K562 (cell line): ENCODE measurements around the gene KIF17. TPM values are rescaled to one million over a fixed set of nuclear protein-coding genes. Genes with fewer than 3 reads are reported as not detected.

Source experiments
- ATAC-seq: fragments of 200-7000 bp; cut with Tn5 transposase; 3 replicates; pipeline ENCODE4 v1.9.1; 2020; ENCODE audit warnings: moderate library complexity
- BruUV-seq: library from RNA; stranded (reverse); fragments of 400-500 nt; replicated peaks from 2 replicates; lab custom pipeline; 2021; lab: Mats Ljungman, UMichigan
- CTCF ChIA-PET: fragments of 300-600 bp; formaldehyde crosslinking; extraction: SDS; loops from one replicate; lab custom pipeline; 2021; ENCODE audit warnings: low intra/inter-chr PET ratio; lab: Yijun Ruan, JAX
- POLR2A ChIA-PET: fragments of 300-600, 350-650 bp; sonication (Branson Sonifier 250); formaldehyde crosslinking; extraction: SDS; loops from one replicate; lab custom pipeline; 2021; ENCODE audit warnings: antibody characterized with exemption, inconsistent platforms; lab: Yijun Ruan, JAX
- DNase-seq, 4 experiments: peaks; one replicate each; pipeline versions ENCODE4 v3.0.0 to v3.0.0-alpha.2; 2011 to 2018; ENCODE audit warnings: low spot score in 3 of 4, mixed read lengths in 3 of 4; ENCODE audit errors: extremely low read depth in 1 of 4
- FAIRE-seq: peaks from 2 replicates; lab custom pipeline; 2011; peaks lifted over from hg19 to GRCh38; lab: Jason Lieb, UNC
- H2AFZ ChIP-seq: 2 replicates; pipeline ENCODE4 v1.6.0; 2011; ENCODE audit warnings: low read depth, low read length, control low read depth, inconsistent platforms
- H3K27ac ChIP-seq: fragments of 200-600 bp; 3 replicates; pipeline ENCODE4 v1.8.0; 2011; ENCODE audit warnings: low read depth, mild to moderate bottlenecking, control low read depth, inconsistent platforms, low read length, moderate library complexity, mixed read lengths; ENCODE audit errors: extremely low read depth
- H3K27me3 ChIP-seq, 2 experiments: fragments of 300-600 bp in 1 of 2; 2 replicates in 1 of 2; 3 replicates in 1 of 2; pipeline versions ENCODE4 v1.6.0 to v1.8.0; 2011; ENCODE audit warnings: inconsistent platforms in 2 of 2, low read length in 2 of 2, mild to moderate bottlenecking in 1 of 2, mixed read lengths in 1 of 2, moderate library complexity in 1 of 2; ENCODE audit not compliant: control insufficient read depth in 2 of 2, insufficient read depth in 2 of 2
- H3K36me3 ChIP-seq: fragments of 300-600 bp; 3 replicates; pipeline ENCODE4 v1.8.0; 2011; ENCODE audit warnings: mild to moderate bottlenecking, low read length, inconsistent platforms; ENCODE audit not compliant: control insufficient read depth, insufficient read depth
- H3K4me1 ChIP-seq, 2 experiments: fragments of 200-600 bp in 1 of 2; replicated peaks in 1 of 2; 2 replicates in 1 of 2; 3 replicates in 1 of 2; pipeline versions ENCODE4 v1.5.1 to v1.8.0; 2011; ENCODE audit warnings: inconsistent platforms in 2 of 2, low read length in 2 of 2, mild to moderate bottlenecking in 1 of 2, mixed read lengths in 1 of 2, moderate library complexity in 1 of 2; ENCODE audit not compliant: control insufficient read depth in 2 of 2, insufficient read depth in 2 of 2
- H3K4me2 ChIP-seq: 2 replicates; pipeline ENCODE4 v1.6.1; 2011; ENCODE audit warnings: low read length, control low read depth, inconsistent platforms, mixed read lengths; ENCODE audit not compliant: insufficient read depth
- H3K4me3 ChIP-seq: fragments of 200-600 bp; sonication (generic), shearing (Covaris generic); 2 replicates; pipeline ENCODE4 v1.5.1; 2016; ENCODE audit warnings: control low read depth, inconsistent platforms
- H3K79me2 ChIP-seq: fragments of 200-600 bp; 3 replicates; pipeline ENCODE4 v1.8.0; 2011; ENCODE audit warnings: low read length, inconsistent platforms; ENCODE audit not compliant: control insufficient read depth, insufficient read depth
- H3K9ac ChIP-seq, 2 experiments: 2 replicates each; pipeline versions ENCODE4 v1.6.0 to v1.6.1; 2011; ENCODE audit warnings: low read depth in 2 of 2, low read length in 2 of 2, control low read depth in 1 of 2, inconsistent platforms in 1 of 2, mild to moderate bottlenecking in 1 of 2, mixed read lengths in 1 of 2; ENCODE audit not compliant: insufficient read depth in 1 of 2
- H3K9me1 ChIP-seq: one replicate; pipeline ENCODE4 v1.6.0; 2011; ENCODE audit warnings: inconsistent platforms, mild to moderate bottlenecking, low read length, moderate library complexity; ENCODE audit not compliant: control insufficient read depth, insufficient read depth
- H3K9me3 ChIP-seq: replicated peaks from 2 replicates; pipeline ENCODE4 v1.5.1; 2011; ENCODE audit warnings: low read depth, low read length, inconsistent platforms; ENCODE audit not compliant: control insufficient read depth, insufficient read depth
- H4K20me1 ChIP-seq: replicated peaks from 2 replicates; pipeline ENCODE4 v1.6.1; 2011; ENCODE audit warnings: low read length, inconsistent platforms, mixed read lengths; ENCODE audit not compliant: control insufficient read depth, insufficient read depth
- BHLHE40 ChIP-seq: IDR thresholded peaks from 2 replicates; pipeline ENCODE4 v1.6.1; 2011; ENCODE audit warnings: low read length, improper control_type of control experiment
- CHAMP1 ChIP-seq: fragments of 450-650 bp; IDR thresholded peaks from 2 replicates; pipeline ENCODE4 v1.6.1; 2016; ENCODE audit warnings: mild to moderate bottlenecking
- KAT2B ChIP-seq: IDR thresholded peaks from one replicate; pipeline ENCODE4 v1.6.1; 2012; ENCODE audit warnings: low read depth, mild to moderate bottlenecking, control low read depth, inconsistent platforms, low read length, moderate library complexity
- KLF13 ChIP-seq: fragments of 450-650 bp; IDR thresholded peaks from 2 replicates; pipeline ENCODE4 v1.6.1; 2016; ENCODE audit warnings: missing genetic modification characterization, low read depth, mild to moderate bottlenecking, missing compliant biosample characterization, moderate library complexity, borderline replicate concordance
- POLR2G ChIP-seq: fragments of 200-400 bp; formaldehyde crosslinking; IDR thresholded peaks from 2 replicates; pipeline ENCODE4 v1.6.1; 2017; ENCODE audit warnings: low read depth, mild to moderate bottlenecking, antibody characterized with exemption, low read length, moderate library complexity
- RHOXF2B ChIP-seq: fragments of 250-450 bp; sonication (Bioruptor Pico); conservative IDR thresholded peaks from 2 replicates; pipeline ENCODE4 v1.5.1; 2021
- TBP ChIP-seq: optimal IDR thresholded peaks from 2 replicates; pipeline ENCODE3; 2011; ENCODE audit warnings: low read depth, low read length, improper control_type of control experiment
- ZNF561 ChIP-seq: fragments of 450-650 bp; formaldehyde crosslinking; conservative IDR thresholded peaks from 2 replicates; pipeline ENCODE4 v1.4.0; 2020; ENCODE audit warnings: mild to moderate bottlenecking, moderate library complexity
- whole genome bisulfite sequencing: fragments of 100-300 bp; shearing (Covaris generic); methylation state at CpG from one replicate; pipeline ENCODE4 v1.1.6; 2016; ENCODE audit warnings: low coverage, mixed read lengths; ENCODE audit not compliant: insufficient coverage; ENCODE audit errors: missing lambda C conversion rate; 5-methylcytosine and 5-hydroxymethylcytosine counted together
- in situ Hi-C: fragments of 300-500 bp; cut with MboI; formaldehyde crosslinking; loops from 4 replicates; pipeline ENCODE4 v1.15.0; 2018; ENCODE audit warnings: inconsistent platforms, mixed read lengths
- intact Hi-C: fragments of 100-400 bp; cut with micrococcal nuclease; formaldehyde crosslinking; loops from 2 replicates; pipeline ENCODE4 v1.14.2; 2022
- polyA plus RNA-seq, 8 experiments: library from polyadenylated mRNA; depleted of rRNA in 4 of 8; stranded (reverse) in 5 of 8; unstranded in 3 of 8; fragments of >200 nt; fragmentation: Nextera tagmentation in 2 of 8; fragmentation: Illumina TruSeq in 1 of 8; extraction: Ambion mirVana in 2 of 8; extraction: Trizol in 1 of 8; gene quantifications; 2 replicates each; pipeline versions ENCODE4 v1.2.1 to v1.2.3, GENCODE V29; 2011 to 2014; ENCODE audit warnings: inconsistent platforms in 1 of 8, missing spikeins in 1 of 8
- total RNA-seq, 7 experiments: library from RNA; depleted of rRNA in 6 of 7; stranded (reverse); fragments of >200 nt in 6 of 7; fragmentation: Illumina TruSeq in 2 of 7; extraction: Trizol in 2 of 7; gene quantifications; 2 replicates each; pipeline versions ENCODE4 v1.2.1 to v1.2.3, GENCODE V29; 2011 to 2021; ENCODE audit warnings: low replicate concordance in 1 of 7
- TF ChIP-seq, protein P1 (sequence below): fragments of 200-800 bp; sonication (Bioruptor generic); IDR thresholded peaks from 2 replicates; pipeline ENCODE4 v1.6.1; 2017; ENCODE audit warnings: missing genetic modification characterization, missing compliant biosample characterization

The KIF17 gene
- total and polyA plus RNA-seq, 9 of the 15 experiments (the other 6 are each of a cell fraction or from before 2014, with no cell fraction given): 0.04 to 0.47 (median 0.18) TPM; not detected in 5

DNA sequence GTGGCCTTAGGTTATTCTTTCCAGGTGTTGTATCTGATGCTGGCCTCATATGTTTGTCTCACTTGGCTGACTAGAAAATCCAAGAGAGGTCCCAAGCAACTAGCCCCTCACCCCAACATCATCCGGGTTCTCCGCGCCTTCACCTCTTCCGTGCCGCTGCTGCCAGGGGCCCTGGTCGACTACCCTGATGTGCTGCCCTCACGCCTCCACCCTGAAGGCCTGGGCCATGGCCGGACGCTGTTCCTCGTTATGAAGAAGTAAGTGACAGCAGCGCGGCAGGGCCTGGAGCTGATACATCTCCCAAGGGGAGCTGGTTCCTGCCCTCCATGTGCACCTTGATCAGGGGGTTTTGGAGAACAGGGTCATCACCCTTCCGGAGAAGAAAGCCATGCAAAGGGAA lies 73.4 kb downstream of the KIF17 start:
- no peak for FAIRE-seq
- no peaks in the 10 kb centered on the region for H3K9me3 ChIP-seq
- POLR2A ChIA-PET: no interaction called here

DNA sequence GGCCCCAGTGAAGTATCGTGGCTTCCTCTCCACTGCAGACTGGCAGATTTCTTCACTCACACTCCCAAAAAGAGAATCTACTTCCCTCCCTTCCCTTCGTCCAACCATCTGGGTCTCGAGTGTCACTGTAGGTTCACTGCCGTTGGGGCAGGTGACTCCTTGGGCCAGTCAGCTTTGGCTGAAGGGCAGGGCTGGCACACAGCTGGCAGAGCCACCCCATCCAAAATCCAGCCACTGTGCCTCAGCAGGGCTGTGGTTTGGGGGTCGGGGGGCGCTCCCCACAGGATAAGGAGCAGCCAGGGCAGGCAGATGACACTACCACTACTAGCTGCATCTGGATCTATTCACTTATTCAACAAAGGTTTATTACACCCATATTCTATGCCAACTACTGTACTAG lies 74.7 kb downstream of the KIF17 start:
- 5% methylated on average over 6 of the region's 6 CpGs for WGBS

More for the DNA sequence above, 73.4 kb downstream of the KIF17 start:
- H2AFZ ChIP-seq: no peak overlapping the region
- H3K4me2 ChIP-seq: no peak overlapping the region
- no TSS peak for BruUV-seq
- no peak overlapping the region for H3K27ac ChIP-seq
- H3K4me3 ChIP-seq: no peak overlapping the region
- ATAC-seq: no peak
- no peak overlapping the region for H3K9ac ChIP-seq
- no peak for DNase-seq
- no peak for TF ChIP-seq RHOXF2B
- 0 out of 2 replicates have a peak, but pooled peaks have one; percentile 20 for TF ChIP-seq POLR2G
- H3K4me1 ChIP-seq: peaks cover 0 to 8% of the 10 kb centered on the region in 2 experiments; a peak in 2 of 5 replicates
- H4K20me1 ChIP-seq: peaks cover 9% of the 10 kb centered on the region
- CTCF ChIA-PET: no interaction called here
- peaks cover 4% of the 10 kb centered on the region for H3K9me1 ChIP-seq
- peaks cover 12% of the 10 kb centered on the region; the same call in 2 of the 3 replicates for H3K36me3 ChIP-seq
- in situ Hi-C loops: no loop called here
- no peaks in the 10 kb centered on the region for H3K79me2 ChIP-seq
- WGBS: 48% methylated on average over 13 of the region's 13 CpGs
- peaks cover 2 to 10% of the 10 kb centered on the region in 2 experiments; a peak in 3 of 5 replicates for H3K27me3 ChIP-seq
- intact Hi-C loops: no loop called here

More for the DNA sequence above, 74.7 kb downstream of the KIF17 start:
- ChIA-PET CTCF (no interaction called here), POLR2A (interaction anchor here (2.3 kb wide), 1 partner anchor 9 kb away, joined by 12 read pairs; no protein-coding TSS in a partner anchor)
- ATAC-seq (no peak), FAIRE-seq (no peak), DNase-seq (no peak)
- intact Hi-C loops (no loop called here), in situ Hi-C loops (no loop called here)
- BruUV-seq: no TSS peak
- TF ChIP-seq BHLHE40: no peak
- no peak for TF ChIP-seq KLF13 (tag)
- no peak for TF ChIP-seq KAT2B
- no peak for TF ChIP-seq TBP
- TF ChIP-seq, protein P1, sequence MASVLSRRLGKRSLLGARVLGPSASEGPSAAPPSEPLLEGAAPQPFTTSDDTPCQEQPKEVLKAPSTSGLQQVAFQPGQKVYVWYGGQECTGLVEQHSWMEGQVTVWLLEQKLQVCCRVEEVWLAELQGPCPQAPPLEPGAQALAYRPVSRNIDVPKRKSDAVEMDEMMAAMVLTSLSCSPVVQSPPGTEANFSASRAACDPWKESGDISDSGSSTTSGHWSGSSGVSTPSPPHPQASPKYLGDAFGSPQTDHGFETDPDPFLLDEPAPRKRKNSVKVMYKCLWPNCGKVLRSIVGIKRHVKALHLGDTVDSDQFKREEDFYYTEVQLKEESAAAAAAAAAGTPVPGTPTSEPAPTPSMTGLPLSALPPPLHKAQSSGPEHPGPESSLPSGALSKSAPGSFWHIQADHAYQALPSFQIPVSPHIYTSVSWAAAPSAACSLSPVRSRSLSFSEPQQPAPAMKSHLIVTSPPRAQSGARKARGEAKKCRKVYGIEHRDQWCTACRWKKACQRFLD: no peak
- TF ChIP-seq ZNF561 (CRISPR knock-in tag): no peak
- TF ChIP-seq CHAMP1: no peak
- Histone ChIP-seq H3K4me2 (no peak overlapping the region), H4K20me1 (peaks cover 9% of the 10 kb centered on the region), H3K4me1 (peaks cover 0 to 8% of the 10 kb centered on the region in 2 experiments; a peak in 2 of 5 replicates), H3K27me3 (peaks cover 2 to 10% of the 10 kb centered on the region in 2 experiments; a peak in 3 of 5 replicates), H3K27ac (no peak overlapping the region), H3K79me2 (no peaks in the 10 kb centered on the region), H3K36me3 (no peaks in the 10 kb centered on the region), H3K9me3 (no peaks in the 10 kb centered on the region), H3K9me1 (no peaks in the 10 kb centered on the region), H2AFZ (no peak overlapping the region), H3K9ac (0 out of 4 replicates have a peak overlapping the region, but pooled peaks of 1 of the 2 experiments have one; percentile 21), H3K4me3 (no peak overlapping the region)
